ENCODE data around the gene SCMH1. TPM values are rescaled to one million over a fixed set of nuclear protein-coding genes. Genes with fewer than 3 reads are reported as not detected.

Gene SCMH1
- total RNA-seq, 4 donors from 2014 or later, result 45.6 to 102 (median 82.5) TPM

- no peak for ATAC-seq
- H3K27me3 ChIP-seq, result no peaks in the 10 kb centered on the region
- TF ChIP-seq POLR2AphosphoS5 (IDR thresholded peaks at IDR 0.05) (peak; percentile 7), CTCF (IDR thresholded peaks at IDR 0.05) (peak in 3 of 4 experiments; percentile 16 to 31 (median 22)), POLR2A (IDR thresholded peaks at IDR 0.05) (no peak)
- peaks cover 0 to 11% (median 0%) of the 10 kb centered on the region in 3 donors for H3K4me1 ChIP-seq
- H3K27ac ChIP-seq, result no peak overlapping the region
- H3K9me3 ChIP-seq, result no peaks in the 10 kb centered on the region
- WGBS, 2 donors (ENCODE audit: low coverage in 1 of 2), result 90 to 100% methylated on average over 1 to 2 of the region's 5 CpGs
- H3K4me3 ChIP-seq, result no peak overlapping the region
- peaks cover 0 to 54% of the 10 kb centered on the region in 2 donors for H3K36me3 ChIP-seq
These were observed 218.7 kb downstream of the SCMH1 start for GRCh38 chr1:41023279-41023990.

GRCh38 chr1:41022424-41022823 is 219.7 kb downstream of the SCMH1 start:
- H3K9me3 ChIP-seq, result no peaks in the 10 kb centered on the region
- no peak for ATAC-seq
- H3K36me3 ChIP-seq, result peaks cover 0 to 51% of the 10 kb centered on the region in 2 donors
- TF ChIP-seq POLR2A (IDR thresholded peaks at IDR 0.05) (no peak), POLR2AphosphoS5 (IDR thresholded peaks at IDR 0.05) (no peak), CTCF (IDR thresholded peaks at IDR 0.05) (no peak), EP300 (IDR thresholded peaks at IDR 0.05) (no peak)
- no peak overlapping the region for H3K4me3 ChIP-seq
- WGBS, 2 donors (ENCODE audit: low coverage in 1 of 2), result 80 to 92% methylated on average over 1 to 5 of the region's 10 CpGs
- no peaks in the 10 kb centered on the region for H3K27me3 ChIP-seq
- peaks cover 0 to 11% (median 0%) of the 10 kb centered on the region in 3 donors for H3K4me1 ChIP-seq
- H3K27ac ChIP-seq, result no peak overlapping the region

- H3K4me1 ChIP-seq, result peaks cover 0 to 11% (median 0%) of the 10 kb centered on the region in 3 donors
- WGBS, 2 donors (ENCODE audit: low coverage in 1 of 2), result 18 to 60% methylated on average over 1 to 3 of the region's 12 CpGs
- no peak for ATAC-seq
- no peak within 1 kb of the TSS for H3K27ac ChIP-seq
- H3K27me3 ChIP-seq, result no peaks in the 10 kb centered on the region
- H3K9me3 ChIP-seq, result no peaks in the 10 kb centered on the region
- peaks cover 0 to 51% of the 10 kb centered on the region in 2 donors for H3K36me3 ChIP-seq
- no peak within 1 kb of the TSS for H3K4me3 ChIP-seq
- no peak for TF ChIP-seq EP300 (IDR thresholded peaks at IDR 0.05)
- no peak for TF ChIP-seq CTCF (IDR thresholded peaks at IDR 0.05)
- peak; percentile 1 for TF ChIP-seq POLR2AphosphoS5 (IDR thresholded peaks at IDR 0.05)
These were observed 220.4 kb downstream of the SCMH1 start, which contains the start of gene SLFNL1 for GRCh38 chr1:41021526-41022308. TSS of gene SLFNL1 (minus strand) at chr1:41021725. CDS start at chr1:41020660, 1,065 bp downstream.

GRCh38 chr1:41020654-41021053 is 221.5 kb downstream of the SCMH1 start:
- Histone ChIP-seq H3K27me3 (no peaks in the 10 kb centered on the region), H3K9me3 (no peaks in the 10 kb centered on the region), H3K4me3 (no peak overlapping the region), H3K27ac (no peak overlapping the region), H3K4me1 (peaks cover 0 to 16% (median 0%) of the 10 kb centered on the region in 3 donors), H3K36me3 (peaks cover 0 to 41% of the 10 kb centered on the region in 2 donors)
- ATAC-seq, result no peak
- no CpG with 5 or more reads among the region's 3 CpGs for WGBS, 2 donors (ENCODE audit: low coverage in 1 of 2)
- TF ChIP-seq POLR2AphosphoS5 (IDR thresholded peaks at IDR 0.05) (no peak), CTCF (IDR thresholded peaks at IDR 0.05) (no peak), EP300 (IDR thresholded peaks at IDR 0.05) (no peak), POLR2A (IDR thresholded peaks at IDR 0.05) (no peak)

All from gastroesophageal sphincter (tissue), 4 donors.